Measurements from ENCODE around the gene PLXNA4.

PLXNA4 gene

GRCh38 chr7:132501956-132502355, 74.3 kb downstream of the PLXNA4 start (continued):
- TF ChIP-seq ZNF280C (tag by site-specific recombination; IDR thresholded peaks at IDR 0.05) (no peak), ZNF112 (tag by site-specific recombination; IDR thresholded peaks at IDR 0.05) (no peak), ZNF704 (tag by site-specific recombination; IDR thresholded peaks at IDR 0.05) (no peak), ZNF423 (tag by site-specific recombination; IDR thresholded peaks at IDR 0.05) (no peak), ZNF701 (tag by site-specific recombination; IDR thresholded peaks at IDR 0.05) (no peak), ZNF561 (tag by site-specific recombination; IDR thresholded peaks at IDR 0.05; ENCODE audit: borderline replicate concordance) (no peak), ZNF747 (tag by site-specific recombination; IDR thresholded peaks at IDR 0.05) (no peak), ZNF560 (tag by site-specific recombination; IDR thresholded peaks at IDR 0.05; ENCODE audit: borderline replicate concordance) (no peak), ZNF473 (tag by site-specific recombination; IDR thresholded peaks at IDR 0.05) (no peak), ZNF670 (tag by site-specific recombination; IDR thresholded peaks at IDR 0.05; ENCODE audit: low read depth) (no peak), ZNF426 (tag by site-specific recombination; IDR thresholded peaks at IDR 0.05) (no peak), ZNF354C (tag by site-specific recombination; IDR thresholded peaks at IDR 0.05; ENCODE audit: borderline replicate concordance, low read depth) (no peak)
- TF ChIP-seq, protein P1, sequence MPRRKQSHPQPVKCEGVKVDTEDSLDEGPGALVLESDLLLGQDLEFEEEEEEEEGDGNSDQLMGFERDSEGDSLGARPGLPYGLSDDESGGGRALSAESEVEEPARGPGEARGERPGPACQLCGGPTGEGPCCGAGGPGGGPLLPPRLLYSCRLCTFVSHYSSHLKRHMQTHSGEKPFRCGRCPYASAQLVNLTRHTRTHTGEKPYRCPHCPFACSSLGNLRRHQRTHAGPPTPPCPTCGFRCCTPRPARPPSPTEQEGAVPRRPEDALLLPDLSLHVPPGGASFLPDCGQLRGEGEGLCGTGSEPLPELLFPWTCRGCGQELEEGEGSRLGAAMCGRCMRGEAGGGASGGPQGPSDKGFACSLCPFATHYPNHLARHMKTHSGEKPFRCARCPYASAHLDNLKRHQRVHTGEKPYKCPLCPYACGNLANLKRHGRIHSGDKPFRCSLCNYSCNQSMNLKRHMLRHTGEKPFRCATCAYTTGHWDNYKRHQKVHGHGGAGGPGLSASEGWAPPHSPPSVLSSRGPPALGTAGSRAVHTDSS (tag by site-specific recombination; IDR thresholded peaks at IDR 0.05): no peak
- TF ChIP-seq, protein P2, sequence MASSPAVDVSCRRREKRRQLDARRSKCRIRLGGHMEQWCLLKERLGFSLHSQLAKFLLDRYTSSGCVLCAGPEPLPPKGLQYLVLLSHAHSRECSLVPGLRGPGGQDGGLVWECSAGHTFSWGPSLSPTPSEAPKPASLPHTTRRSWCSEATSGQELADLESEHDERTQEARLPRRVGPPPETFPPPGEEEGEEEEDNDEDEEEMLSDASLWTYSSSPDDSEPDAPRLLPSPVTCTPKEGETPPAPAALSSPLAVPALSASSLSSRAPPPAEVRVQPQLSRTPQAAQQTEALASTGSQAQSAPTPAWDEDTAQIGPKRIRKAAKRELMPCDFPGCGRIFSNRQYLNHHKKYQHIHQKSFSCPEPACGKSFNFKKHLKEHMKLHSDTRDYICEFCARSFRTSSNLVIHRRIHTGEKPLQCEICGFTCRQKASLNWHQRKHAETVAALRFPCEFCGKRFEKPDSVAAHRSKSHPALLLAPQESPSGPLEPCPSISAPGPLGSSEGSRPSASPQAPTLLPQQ (tag by site-specific recombination; IDR thresholded peaks at IDR 0.05): no peak

GRCh38 chr7:132500727-132501440, 75.4 kb downstream of the PLXNA4 start:
- TF ChIP-seq ZNF585B (tag by site-specific recombination; IDR thresholded peaks at IDR 0.05) (no peak), ZFHX2 (tag by site-specific recombination; conservative IDR thresholded peaks at IDR 0.05) (peak; percentile 16; the same call in 1 of the 2 replicates)
- H3K4me1 ChIP-seq (ENCODE audit: control insufficient read depth, insufficient read depth, low read length): no peaks in the 10 kb centered on the region
- no peak overlapping the region for H3K27ac ChIP-seq (ENCODE audit: extremely low read depth, low read depth, low read length)
- POLR2A ChIA-PET: interaction anchor here (0.6 kb wide), 1 partner anchor 134 kb away, joined by 3 read pairs; no protein-coding TSS in a partner anchor
- no peak overlapping the region for H3K4me3 ChIP-seq (ENCODE audit: low read depth, low read length)
- no peaks in the 10 kb centered on the region for H3K9me3 ChIP-seq (ENCODE audit: control insufficient read depth, insufficient read depth, low read depth, low read length)
- no peaks in the 10 kb centered on the region for H3K36me3 ChIP-seq (ENCODE audit: control insufficient read depth in 2 of 2, insufficient read depth in 1 of 2, low read length in 2 of 2)
- CTCF ChIA-PET: interaction anchor here (0.6 kb wide), 1 partner anchor 23 kb away, joined by 3 read pairs; no protein-coding TSS in a partner anchor

GRCh38 chr7:132499487-132499886, 76.8 kb downstream of the PLXNA4 start:
- TF ChIP-seq ZBTB6 (tag by site-specific recombination; IDR thresholded peaks at IDR 0.05) (no peak), ZNF701 (tag by site-specific recombination; IDR thresholded peaks at IDR 0.05) (no peak), ZNF423 (tag by site-specific recombination; IDR thresholded peaks at IDR 0.05) (no peak), ZSCAN16 (tag by site-specific recombination; IDR thresholded peaks at IDR 0.05) (no peak), KLF7 (tag by site-specific recombination; IDR thresholded peaks at IDR 0.05; ENCODE audit: borderline replicate concordance) (no peak), ZNF707 (tag by site-specific recombination; IDR thresholded peaks at IDR 0.05) (no peak), ZNF24 (tag by site-specific recombination; IDR thresholded peaks at IDR 0.05) (no peak), ZFHX2 (tag by site-specific recombination; conservative IDR thresholded peaks at IDR 0.05) (no peak)
- Histone ChIP-seq H3K27ac (ENCODE audit: extremely low read depth, low read depth, low read length) (no peak overlapping the region), H3K9me3 (ENCODE audit: control insufficient read depth, insufficient read depth, low read depth, low read length) (no peaks in the 10 kb centered on the region), H3K4me3 (ENCODE audit: low read depth, low read length) (no peak overlapping the region), H3K4me1 (ENCODE audit: control insufficient read depth, insufficient read depth, low read length) (no peaks in the 10 kb centered on the region), H3K36me3 (ENCODE audit: control insufficient read depth in 2 of 2, insufficient read depth in 1 of 2, low read length in 2 of 2) (no peaks in the 10 kb centered on the region)
- CTCF ChIA-PET: no interaction called here
- POLR2A ChIA-PET: no interaction called here

All from HEK293 (cell line).